ENCODE data around the gene KIF6.
"Not testable (repeated sequence)": the region's sequence is repeated elsewhere in the genome, so short reads cannot be mapped to it uniquely, and the experiment has no call there.

Gene KIF6

GRCh38 chr6:39493174-39493573, 232.0 kb downstream of the KIF6 start:
- no peak for DNase-seq

DNA sequence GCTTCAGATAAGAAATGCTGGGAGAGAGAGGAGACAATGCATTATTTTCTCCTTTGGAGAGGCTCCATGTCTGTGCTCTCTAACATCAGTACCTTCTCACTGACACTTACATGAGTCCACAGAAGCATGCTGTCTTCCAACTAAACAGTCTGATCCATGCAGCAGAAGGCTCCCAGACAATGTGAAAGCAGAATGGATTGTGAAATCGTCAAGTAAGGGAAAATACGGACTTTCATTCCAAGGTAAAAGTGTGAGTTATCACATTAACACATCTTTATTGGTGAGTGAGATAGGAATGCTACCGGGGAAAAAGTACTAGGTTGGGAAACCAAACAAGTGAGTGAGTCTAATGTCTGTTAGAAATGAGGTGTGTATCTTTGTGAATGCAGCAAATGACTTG, 235.1 kb downstream of the KIF6 start:
- no peak for DNase-seq

DNA sequence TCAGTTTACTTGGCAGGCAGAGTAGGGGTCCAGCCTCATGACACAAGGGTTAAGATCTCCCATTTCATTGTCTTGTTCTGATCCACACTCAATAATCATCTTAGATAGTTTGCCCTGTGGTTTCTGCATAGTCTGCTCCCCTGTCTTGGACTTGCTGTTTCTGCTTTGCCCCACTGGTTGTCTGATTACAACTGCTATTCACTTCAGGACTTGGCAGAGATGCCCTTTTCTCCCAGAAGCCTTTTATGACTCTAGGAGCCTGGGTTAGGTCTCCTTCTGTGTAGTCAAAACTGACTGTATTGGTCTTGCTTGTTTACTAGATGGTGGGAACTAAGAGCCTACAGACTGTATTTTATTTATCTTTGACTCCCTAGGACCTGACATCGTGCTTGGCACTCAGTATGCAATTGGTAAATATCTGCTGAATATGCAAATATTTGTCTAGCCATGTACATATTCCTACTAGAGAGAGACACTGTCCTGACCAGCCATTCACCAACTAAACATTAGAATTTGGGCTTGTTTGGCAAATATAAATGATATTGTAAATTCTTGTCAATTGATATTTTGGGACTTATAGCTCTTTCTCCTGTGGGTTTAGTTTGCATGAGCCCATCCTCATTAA, 236.8 kb downstream of the KIF6 start:
- DNase-seq: no peak

- no peak for DNase-seq
These were observed 240.9 kb downstream of the KIF6 start for GRCh38 chr6:39484276-39484675.

DNA sequence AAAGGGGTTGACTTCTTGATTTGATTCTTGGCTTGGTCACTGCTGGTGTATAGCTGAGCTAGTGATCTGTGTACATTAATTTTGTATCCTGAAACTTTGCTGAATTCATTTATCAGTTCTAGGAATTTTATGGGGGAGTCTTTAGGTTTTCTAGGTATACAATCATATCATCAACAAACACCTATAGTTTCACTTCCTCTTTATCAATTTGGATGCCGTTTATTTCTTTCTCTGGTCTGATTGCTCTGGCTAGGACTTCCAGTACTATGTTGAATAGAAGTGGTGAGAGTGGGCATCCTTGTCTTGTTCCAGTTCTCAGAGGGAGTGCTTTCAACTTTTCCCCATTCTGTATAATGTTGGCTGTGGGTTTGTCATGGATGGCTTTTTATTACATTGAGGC, 245.4 kb downstream of the KIF6 start:
- not testable (repeated sequence) for DNase-seq

GRCh38 chr6:39476670-39477069, 248.5 kb downstream of the KIF6 start:
- DNase-seq: no peak

DNA sequence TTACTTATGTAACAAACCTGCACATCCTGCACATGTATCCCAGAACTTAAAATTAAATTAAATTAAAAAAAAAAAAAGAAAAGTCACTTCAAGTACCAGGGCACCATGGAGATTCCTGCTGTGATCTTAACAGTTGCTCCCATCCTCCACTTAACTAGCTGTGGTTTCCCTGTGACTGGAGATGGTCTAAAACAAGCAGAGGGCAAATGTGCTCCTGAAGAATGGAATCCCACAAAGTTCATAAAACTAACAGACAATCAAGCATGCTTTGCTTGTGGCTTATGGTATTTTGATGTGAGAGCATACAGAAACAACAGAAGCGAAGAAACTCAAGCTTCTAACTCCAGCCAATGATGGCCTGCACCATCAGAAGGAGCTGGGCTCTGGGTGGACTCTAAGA, 249.1 kb downstream of the KIF6 start:
- DNase-seq: no peak

- no peak for DNase-seq
These were observed 253.1 kb downstream of the KIF6 start for GRCh38 chr6:39471954-39472659.

DNA sequence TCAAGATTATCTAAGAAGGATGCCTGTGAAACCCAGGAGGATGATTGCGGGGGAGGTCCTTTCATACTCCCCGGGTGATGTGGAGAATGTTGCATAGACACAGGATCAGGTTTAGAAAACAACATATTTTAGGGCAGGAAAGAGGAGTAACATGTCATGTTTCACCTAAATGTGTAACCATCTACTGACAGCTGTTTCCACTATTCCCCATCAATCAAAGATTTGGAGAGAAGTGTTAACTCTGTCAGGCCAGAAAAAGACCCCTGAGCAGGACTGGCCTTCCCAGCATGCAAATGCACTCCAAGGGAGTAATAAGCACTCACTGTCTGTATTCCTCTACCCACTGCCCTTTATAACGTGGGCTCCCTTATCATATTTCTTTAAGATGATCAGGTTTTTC, 254.7 kb downstream of the KIF6 start:
- no peak for DNase-seq

- DNase-seq: no peak
These were observed 256.8 kb downstream of the KIF6 start for GRCh38 chr6:39468385-39468784.

- no peak for DNase-seq
These were observed 258.6 kb downstream of the KIF6 start for GRCh38 chr6:39466631-39467030.

- no peak for DNase-seq
These were observed 259.7 kb downstream of the KIF6 start for GRCh38 chr6:39465539-39465938.

DNA sequence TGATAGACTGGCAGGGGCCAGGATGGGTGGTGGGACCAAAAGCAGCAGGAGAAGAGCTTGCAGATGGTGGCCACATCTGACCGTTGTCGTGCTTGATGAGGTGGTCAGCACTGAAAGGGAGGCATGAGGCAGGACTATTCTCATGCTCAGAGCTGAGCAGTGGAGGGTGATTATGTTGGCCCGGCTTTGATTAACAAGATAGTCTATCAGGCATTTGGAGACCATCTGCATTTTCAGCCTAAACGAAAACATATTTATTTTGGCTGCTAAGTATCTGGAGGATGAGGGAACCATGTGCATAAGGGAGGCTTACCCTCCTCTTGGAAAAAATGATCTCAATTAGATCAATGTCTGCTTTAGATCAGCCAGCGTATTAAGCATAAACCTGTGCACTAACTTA, 261.1 kb downstream of the KIF6 start:
- DNase-seq: no peak

DNA sequence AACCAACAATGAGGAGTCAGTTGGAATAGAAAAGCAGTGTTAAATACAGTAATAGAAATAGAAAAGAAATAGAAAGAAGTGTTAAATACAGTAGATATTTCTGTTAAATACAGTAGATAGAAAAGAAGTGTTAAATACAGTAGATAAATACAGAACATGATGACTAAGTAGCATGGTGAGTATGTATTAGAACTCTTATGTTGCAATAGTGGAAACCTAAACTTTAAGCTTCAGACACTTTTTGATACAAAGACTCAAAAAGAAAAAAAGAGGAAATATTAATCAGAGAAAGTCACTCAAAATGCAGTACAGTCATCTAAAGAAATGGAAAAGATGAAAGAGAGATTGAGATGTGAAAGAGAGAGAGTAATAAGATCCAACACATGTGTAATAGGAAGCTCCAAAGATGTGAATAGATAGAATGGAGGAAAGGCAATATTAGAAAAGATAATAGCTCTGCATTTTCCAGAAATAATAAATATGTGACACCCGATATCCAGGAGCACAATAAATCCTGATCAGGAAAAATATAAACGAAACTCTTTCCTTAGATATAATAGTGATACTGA, 271.2 kb downstream of the KIF6 start:
- DNase-seq: no peak

- no peak for DNase-seq
These were observed 272.0 kb downstream of the KIF6 start for GRCh38 chr6:39453241-39453640.

- DNase-seq: no peak
These were observed 272.7 kb downstream of the KIF6 start for GRCh38 chr6:39452306-39453145.

GRCh38 chr6:39451831-39452230, 273.4 kb downstream of the KIF6 start:
- no peak for DNase-seq

DNA sequence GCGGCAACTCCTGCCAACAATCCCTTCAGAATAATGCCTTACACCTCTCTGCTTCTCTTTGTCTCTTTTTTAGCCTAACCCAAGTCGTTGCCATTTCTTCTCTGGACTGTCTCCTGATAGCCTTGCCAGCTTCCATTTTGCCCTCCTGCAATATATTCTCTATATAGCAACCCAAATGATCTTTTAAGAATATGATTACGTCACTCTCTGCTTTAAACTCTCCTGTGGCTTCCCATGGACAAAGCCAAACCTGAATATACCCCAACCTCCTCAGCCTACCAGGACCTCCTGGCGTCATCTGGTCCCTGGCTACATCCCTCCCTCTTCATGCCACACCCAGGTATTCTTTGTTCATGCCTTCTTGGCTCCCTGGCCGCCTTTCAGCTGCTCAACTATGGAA, 276.2 kb downstream of the KIF6 start:
- DNase-seq: no peak

GRCh38 chr6:39446909-39447308, 278.3 kb downstream of the KIF6 start:
- DNase-seq: no peak

- no peak for DNase-seq
These were observed 279.5 kb downstream of the KIF6 start for GRCh38 chr6:39445667-39446066.

- DNase-seq: no peak
These were observed 280.7 kb downstream of the KIF6 start for GRCh38 chr6:39444479-39445019.

- no peak for DNase-seq
These were observed 283.2 kb downstream of the KIF6 start for GRCh38 chr6:39441986-39442385.

GRCh38 chr6:39441301-39441700, 283.9 kb downstream of the KIF6 start:
- DNase-seq: no peak
